ENCODE results near the gene PTCH1. TPM values are rescaled to one million over a fixed set of nuclear protein-coding genes. Genes with fewer than 3 reads are reported as not detected.

PTCH1 gene
- total RNA-seq = 1 to 10 TPM; 7.1 to 8.9 TPM

GRCh38 chr9:95516734-95517558 lies at the start of gene PTCH1:
PTCH1 (minus strand) TSS chr9:95516971.
- ChIA-PET POLR2A (no interaction called here), CTCF (no interaction called here)
- H3K27ac Mint-ChIP-seq = peak within 1 kb of the TSS; percentile 85
- peaks cover 78% of the 10 kb centered on the region for H3K27me3 Mint-ChIP-seq
- DNase-seq = no peak
- H3K4me1 Mint-ChIP-seq = peaks cover 10% of the 10 kb centered on the region
- H3K4me3 Mint-ChIP-seq = peak within 1 kb of the TSS; percentile 90
- H3K36me3 Mint-ChIP-seq (ENCODE audit: low read depth) = peaks cover 2% of the 10 kb centered on the region
- H3K9me3 Mint-ChIP-seq = no peaks in the 10 kb centered on the region

DNA sequence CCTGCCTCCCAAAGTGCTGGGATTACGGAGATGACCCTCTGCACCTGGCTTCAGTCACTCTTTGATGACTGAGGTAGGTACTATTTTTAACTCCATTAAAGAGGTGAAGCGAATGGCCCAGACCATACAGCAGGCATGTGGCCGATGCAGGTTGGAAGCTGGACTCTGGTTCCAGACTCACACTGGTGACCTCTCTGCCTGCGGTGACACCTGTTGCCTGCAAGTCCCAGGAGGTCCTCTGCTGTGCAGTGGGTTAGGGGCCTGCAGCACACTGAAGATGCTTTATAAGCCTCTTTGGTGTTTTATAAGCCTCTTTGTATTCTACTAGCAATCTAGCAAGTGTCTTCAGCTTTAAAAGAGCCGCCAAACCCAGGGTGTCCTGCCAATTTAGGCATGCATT lies 49.2 kb upstream of the PTCH1 start:
- Mint-ChIP-seq H3K9me3 (no peaks in the 10 kb centered on the region), H3K27me3 (peaks cover 40% of the 10 kb centered on the region), H3K4me3 (no peak overlapping the region), H3K4me1 (peaks cover 14% of the 10 kb centered on the region), H3K36me3 (ENCODE audit: low read depth) (no peaks in the 10 kb centered on the region), H3K27ac (no peak overlapping the region)
- ChIA-PET CTCF (interaction anchor here (0.6 kb wide), 1 partner anchor 248 kb away, joined by 3 read pairs; no protein-coding TSS in a partner anchor), POLR2A (no interaction called here)
- no peak for DNase-seq

DNA sequence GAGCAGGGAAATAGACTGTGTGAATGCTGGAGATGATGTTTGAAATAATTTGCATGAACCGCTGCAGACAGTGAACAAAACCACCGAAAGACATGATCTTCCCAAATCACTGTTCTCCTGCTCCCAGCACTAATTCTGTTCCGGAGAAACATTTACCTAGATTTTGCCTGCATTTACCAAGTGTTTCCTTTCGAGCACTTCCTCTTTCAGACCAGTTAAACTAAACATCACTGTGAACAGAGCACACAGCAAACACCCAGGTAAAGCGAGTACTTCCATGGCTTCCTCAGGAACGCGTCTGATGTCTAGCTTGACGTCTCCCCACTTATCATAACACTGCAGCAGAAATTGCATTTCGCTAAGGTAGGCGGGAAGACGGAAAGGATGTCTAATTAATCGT lies 45.1 kb upstream of the PTCH1 start:
- H3K9me3 Mint-ChIP-seq = no peaks in the 10 kb centered on the region
- POLR2A ChIA-PET = no interaction called here
- peaks cover 1% of the 10 kb centered on the region for H3K4me1 Mint-ChIP-seq
- H3K4me3 Mint-ChIP-seq = no peak overlapping the region
- no peaks in the 10 kb centered on the region for H3K36me3 Mint-ChIP-seq (ENCODE audit: low read depth)
- H3K27me3 Mint-ChIP-seq = peaks cover 25% of the 10 kb centered on the region
- no peak overlapping the region for H3K27ac Mint-ChIP-seq
- no peak for DNase-seq
- CTCF ChIA-PET = no interaction called here

DNA sequence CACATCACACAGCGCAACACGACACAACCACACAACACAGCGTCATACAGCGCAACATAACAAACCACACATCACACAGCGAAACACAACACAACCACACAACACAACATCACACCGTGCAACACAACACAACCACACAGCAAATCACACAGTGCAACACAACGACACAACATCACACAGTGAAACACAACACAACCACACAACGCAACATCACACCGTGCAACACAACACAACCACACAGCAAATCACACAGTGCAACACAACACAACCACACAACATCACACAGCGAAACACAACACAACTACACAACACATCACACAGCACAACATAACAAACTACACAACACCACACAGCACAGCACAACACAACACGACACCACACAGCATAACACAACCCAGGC lies 40.4 kb upstream of the PTCH1 start:
- Mint-ChIP-seq H3K27me3 (peaks cover 27% of the 10 kb centered on the region), H3K9me3 (no peaks in the 10 kb centered on the region)
- POLR2A ChIA-PET = no interaction called here

DNA sequence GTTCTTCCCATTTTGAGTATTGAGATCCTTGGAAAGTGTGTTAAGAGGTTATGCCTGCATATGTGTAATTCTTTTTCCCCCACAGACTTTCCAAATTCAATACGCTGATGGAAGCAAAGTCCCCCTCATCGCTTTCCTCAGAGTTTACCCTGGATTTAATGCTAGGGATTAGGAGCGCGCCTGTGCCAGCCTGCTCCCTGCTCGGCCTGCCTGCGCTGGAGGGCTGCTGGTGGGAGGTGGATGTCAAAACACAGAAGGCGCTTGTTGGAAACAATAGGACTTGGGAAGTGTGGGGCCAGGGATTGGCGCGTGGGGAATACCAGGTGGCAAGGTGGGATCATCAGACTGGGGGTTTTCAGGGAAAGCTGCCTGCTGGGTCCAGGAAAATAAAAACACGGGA lies 39.8 kb upstream of the PTCH1 start:
- no peaks in the 10 kb centered on the region for H3K4me1 Mint-ChIP-seq
- no peak for DNase-seq
- POLR2A ChIA-PET = no interaction called here
- no peak overlapping the region for H3K27ac Mint-ChIP-seq
- H3K9me3 Mint-ChIP-seq = no peaks in the 10 kb centered on the region
- H3K4me3 Mint-ChIP-seq = no peak overlapping the region
- H3K36me3 Mint-ChIP-seq (ENCODE audit: low read depth) = no peaks in the 10 kb centered on the region
- peaks cover 24% of the 10 kb centered on the region for H3K27me3 Mint-ChIP-seq
- CTCF ChIA-PET = interaction anchor here (0.6 kb wide), 1 partner anchor 809 kb away, joined by 4 read pairs; no protein-coding TSS in a partner anchor

More for the DNA sequence above, 40.4 kb upstream of the PTCH1 start:
- CTCF ChIA-PET = no interaction called here
- H3K27ac Mint-ChIP-seq = no peak overlapping the region
- peaks cover 1% of the 10 kb centered on the region for H3K4me1 Mint-ChIP-seq
- DNase-seq = no peak
- no peak overlapping the region for H3K4me3 Mint-ChIP-seq
- H3K36me3 Mint-ChIP-seq (ENCODE audit: low read depth) = no peaks in the 10 kb centered on the region

- Mint-ChIP-seq H3K4me3 (no peak overlapping the region), H3K27ac (no peak overlapping the region), H3K27me3 (peaks cover 17% of the 10 kb centered on the region), H3K9me3 (no peaks in the 10 kb centered on the region), H3K4me1 (no peaks in the 10 kb centered on the region), H3K36me3 (ENCODE audit: low read depth) (no peaks in the 10 kb centered on the region)
- no peak for DNase-seq
- ChIA-PET POLR2A (no interaction called here), CTCF (no interaction called here)
Observed at GRCh38 chr9:95552814-95553546, 36.2 kb upstream of the PTCH1 start.

DNA sequence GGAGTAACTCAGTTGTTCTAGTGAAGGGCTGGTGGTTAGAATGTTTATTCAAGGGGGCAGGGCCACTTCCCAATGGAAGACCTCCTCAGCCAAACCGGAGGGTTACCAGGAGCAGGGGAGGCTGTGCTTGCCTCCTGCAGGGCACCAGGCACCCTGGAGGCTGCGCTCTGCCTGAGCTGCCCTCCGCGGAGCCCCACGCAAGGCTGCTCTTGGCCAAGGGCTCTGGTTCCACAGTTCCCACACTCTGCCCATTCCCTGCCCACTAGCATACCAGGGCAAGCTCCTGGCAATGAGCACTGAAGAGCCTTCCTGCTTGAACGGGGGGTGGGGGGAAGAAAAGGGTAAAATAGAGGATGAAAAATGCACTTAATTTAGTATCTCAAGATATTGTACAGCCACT lies 35.5 kb upstream of the PTCH1 start:
- Mint-ChIP-seq H3K9me3 (no peaks in the 10 kb centered on the region), H3K27ac (no peak overlapping the region), H3K36me3 (ENCODE audit: low read depth) (no peaks in the 10 kb centered on the region), H3K27me3 (peaks cover 17% of the 10 kb centered on the region), H3K4me1 (no peaks in the 10 kb centered on the region), H3K4me3 (no peak overlapping the region)
- CTCF ChIA-PET = no interaction called here
- POLR2A ChIA-PET = no interaction called here
- no peak for DNase-seq

DNA sequence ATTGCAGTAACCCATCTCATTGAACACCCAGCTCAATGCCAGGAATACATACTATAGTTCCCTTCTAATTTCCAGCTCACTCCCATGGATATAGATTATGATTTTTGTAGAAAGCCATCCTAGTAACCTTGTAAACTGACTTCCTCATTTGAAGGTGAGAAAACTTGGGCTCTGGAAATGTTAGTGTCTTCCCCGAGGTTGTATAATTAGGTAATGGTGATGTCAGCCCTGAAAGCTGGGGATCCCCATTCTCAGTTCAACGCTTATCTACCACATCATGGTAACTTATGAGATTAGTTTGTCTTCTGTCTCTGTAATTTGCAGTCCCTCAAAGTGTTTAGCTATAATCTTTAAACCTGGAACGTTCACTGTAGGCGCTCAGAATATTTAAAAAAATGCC lies 34.6 kb upstream of the PTCH1 start:
- H3K4me1 Mint-ChIP-seq = no peaks in the 10 kb centered on the region
- POLR2A ChIA-PET = no interaction called here
- CTCF ChIA-PET = interaction anchor here (0.7 kb wide), 2 partner anchors 20 to 161 kb away, joined by 3 read pairs; no protein-coding TSS in a partner anchor
- DNase-seq = no peak
- no peaks in the 10 kb centered on the region for H3K9me3 Mint-ChIP-seq
- peaks cover 17% of the 10 kb centered on the region for H3K27me3 Mint-ChIP-seq
- H3K36me3 Mint-ChIP-seq (ENCODE audit: low read depth) = no peaks in the 10 kb centered on the region
- H3K4me3 Mint-ChIP-seq = no peak overlapping the region
- no peak overlapping the region for H3K27ac Mint-ChIP-seq

DNA sequence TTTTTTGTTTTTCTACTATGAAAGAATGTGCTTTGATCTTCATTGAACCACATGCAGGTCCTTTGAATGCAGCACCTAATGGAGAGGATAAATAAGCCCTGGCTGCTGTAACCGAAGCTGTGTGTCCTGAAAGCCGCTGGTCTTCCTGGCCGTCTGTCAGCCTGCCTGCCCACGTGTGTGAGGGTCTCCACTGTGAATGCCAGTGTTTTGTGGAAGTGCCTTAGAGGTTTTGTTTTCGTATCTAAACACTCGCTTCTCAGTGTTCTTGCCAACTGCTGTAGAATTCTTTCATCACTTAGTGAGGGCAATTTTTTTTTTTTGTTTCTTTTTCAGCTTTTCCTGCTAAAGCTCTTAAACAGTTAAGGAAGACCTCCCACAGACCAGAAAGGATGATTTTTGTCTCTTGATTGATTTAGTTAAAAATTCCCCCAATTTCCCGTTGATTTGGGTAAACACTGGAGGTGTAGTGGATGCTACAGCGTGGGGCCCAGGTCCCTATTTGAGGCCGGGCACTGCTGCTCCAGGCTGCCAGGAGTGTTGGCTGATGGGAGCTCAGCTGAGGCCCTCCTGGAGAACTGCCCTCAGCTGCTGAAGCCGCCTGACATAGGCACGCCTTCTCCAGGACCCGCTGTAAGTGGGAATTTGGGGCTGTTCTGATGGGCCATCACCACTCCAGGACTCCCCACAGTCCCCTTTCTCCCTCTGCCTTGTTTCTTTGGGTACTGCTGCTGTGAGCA lies 29.2 kb upstream of the PTCH1 start:
- DNase-seq = no peak
- Mint-ChIP-seq H3K36me3 (ENCODE audit: low read depth) (no peaks in the 10 kb centered on the region), H3K4me3 (no peak overlapping the region), H3K4me1 (no peaks in the 10 kb centered on the region), H3K27ac (no peak overlapping the region), H3K27me3 (peaks cover 13% of the 10 kb centered on the region), H3K9me3 (no peaks in the 10 kb centered on the region)
- ChIA-PET CTCF (no interaction called here), POLR2A (no interaction called here)

DNA sequence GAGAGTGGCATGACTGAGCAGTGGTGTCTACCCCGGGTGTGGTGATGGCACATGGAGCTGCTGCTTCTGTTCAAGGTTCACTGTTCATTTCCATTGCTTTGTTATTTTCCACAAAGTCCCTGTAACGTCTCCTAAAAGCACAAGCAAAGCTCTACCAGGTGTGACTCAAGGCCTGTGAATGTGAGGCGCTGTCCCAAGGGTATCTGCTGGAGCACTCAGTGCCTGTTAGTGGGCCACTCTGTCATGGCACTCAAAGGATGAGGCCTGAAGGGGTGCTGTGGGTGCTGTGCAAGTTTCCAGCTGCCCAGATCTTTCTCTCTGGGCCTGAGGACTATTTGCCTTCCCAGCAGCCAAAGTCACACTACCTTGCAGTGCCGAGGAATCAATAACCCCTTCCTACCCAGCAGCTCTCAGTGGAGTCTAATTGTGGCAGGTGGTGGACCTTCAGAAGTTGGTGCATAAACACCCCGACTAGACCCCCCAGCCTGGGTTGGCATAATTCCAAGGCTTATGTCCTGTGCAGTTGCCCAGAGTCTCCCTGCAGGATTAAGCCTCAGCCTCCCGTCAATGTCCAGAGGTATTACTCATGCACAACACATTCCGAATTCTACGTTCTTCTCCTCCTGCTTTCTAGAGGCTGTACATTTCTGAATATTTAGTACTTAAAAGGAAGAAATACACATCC lies 17.4 kb upstream of the PTCH1 start:
- Mint-ChIP-seq H3K27ac (no peak overlapping the region), H3K27me3 (peaks cover 17% of the 10 kb centered on the region), H3K36me3 (ENCODE audit: low read depth) (no peaks in the 10 kb centered on the region), H3K9me3 (no peaks in the 10 kb centered on the region), H3K4me3 (no peak overlapping the region), H3K4me1 (no peaks in the 10 kb centered on the region)
- CTCF ChIA-PET = no interaction called here
- POLR2A ChIA-PET = no interaction called here
- DNase-seq = no peak

GRCh38 chr9:95529910-95530309 lies 13.1 kb upstream of the PTCH1 start:
- Mint-ChIP-seq H3K27ac (no peak overlapping the region), H3K9me3 (no peaks in the 10 kb centered on the region), H3K4me3 (no peak overlapping the region), H3K36me3 (ENCODE audit: low read depth) (no peaks in the 10 kb centered on the region), H3K27me3 (peaks cover 29% of the 10 kb centered on the region), H3K4me1 (no peaks in the 10 kb centered on the region)
- ChIA-PET POLR2A (no interaction called here), CTCF (interaction anchor here (1.3 kb wide), 1 partner anchor 10 kb away, joined by 3 read pairs; no protein-coding TSS in a partner anchor)
- DNase-seq = no peak

DNA sequence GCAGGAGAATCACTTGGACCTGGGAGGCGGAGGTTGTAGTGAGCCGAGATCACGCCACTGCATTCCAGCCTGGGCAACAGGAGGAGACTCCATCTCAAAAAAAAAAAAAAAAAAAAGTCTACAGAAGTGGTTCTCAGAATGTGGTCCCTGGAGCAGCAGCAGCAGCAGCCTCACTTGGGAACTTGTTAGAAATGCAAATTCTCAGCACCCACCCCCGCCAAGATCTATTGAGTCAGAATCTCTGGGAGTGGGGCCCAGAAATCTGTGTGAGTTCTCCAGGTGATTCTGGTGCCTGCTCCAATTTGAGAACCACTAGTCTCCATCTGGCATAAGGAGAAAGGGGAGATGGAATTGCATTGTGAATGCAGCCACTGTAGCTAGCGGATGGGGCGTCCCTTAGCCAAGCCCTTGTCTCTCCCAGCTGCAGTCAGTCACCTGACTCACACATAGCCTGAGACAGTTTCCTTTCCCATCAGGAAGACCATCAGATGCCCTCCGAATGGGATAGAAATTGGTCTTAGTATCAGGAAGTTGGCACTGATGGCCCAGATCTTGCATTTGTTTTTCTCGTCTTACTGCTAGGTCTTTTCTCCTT lies 12.2 kb upstream of the PTCH1 start:
- POLR2A ChIA-PET = no interaction called here
- Mint-ChIP-seq H3K4me1 (no peaks in the 10 kb centered on the region), H3K27ac (no peak overlapping the region), H3K36me3 (ENCODE audit: low read depth) (no peaks in the 10 kb centered on the region), H3K27me3 (peaks cover 27% of the 10 kb centered on the region), H3K4me3 (no peak overlapping the region), H3K9me3 (no peaks in the 10 kb centered on the region)
- no peak for DNase-seq
- CTCF ChIA-PET = interaction anchor here (1.3 kb wide), 1 partner anchor 11 kb away, joined by 3 read pairs; no protein-coding TSS in a partner anchor

All from activated CD4-positive, alpha-beta T cell treated with anti-CD3 and anti-CD28 coated beads, Interleukin-2, amount 10 ng/mL, durations not matched to agents 7 days and 5 days (primary cell).